ENCODE measurements around the gene NLRC3. TPM values are rescaled to one million over a fixed set of nuclear protein-coding genes. Genes with fewer than 3 reads are reported as not detected.

The NLRC3 gene
- total RNA-seq (2022; extraction: Qiagen RNA extraction; ENCODE audit: low read depth): 0.04 to 0.05 TPM in 2 of 5 replicates, not detected in the others

GRCh38 chr16:3577302-3577752 is at the start of gene NLRC3:
Gene NLRC3, minus strand, starts transcription at chr16:3577403. Its CDS starts 12,367 bp downstream, at chr16:3565036.

GRCh38 chr16:3611146-3611975 is 34.2 kb upstream of the NLRC3 start, which contains the start of gene SLX4:
Gene SLX4, minus strand, starts transcription at chr16:3611606. Its CDS starts 2,642 bp downstream, at chr16:3608964.

GRCh38 chr16:3495176-3495575 is 82.0 kb downstream of the NLRC3 start, which contains the start of gene C16orf90:
Gene C16orf90, minus strand, starts transcription at chr16:3495489. Its CDS starts 68 bp downstream, at chr16:3495421.

Other genes starting within 250 kb of the NLRC3 start
- gene OR2C1, start 221.5 kb downstream of the NLRC3 start, total RNA-seq (2022; extraction: Qiagen RNA extraction; ENCODE audit: low read depth): not detected in 5 replicates
- 10.1 to 16.8 TPM (median 15.4 TPM) in 5 replicates for gene ZSCAN32, start 176.4 kb downstream of the NLRC3 start, total RNA-seq (2022; extraction: Qiagen RNA extraction; ENCODE audit: low read depth)
- 12.6 to 18.1 TPM (median 13.9 TPM) in 5 replicates for gene ZNF174, start 176.2 kb downstream of the NLRC3 start, total RNA-seq (2022; extraction: Qiagen RNA extraction; ENCODE audit: low read depth)
- 0.85 to 1.3 TPM (median 0.95 TPM) in 5 replicates for gene ZNF597, start 133.9 kb downstream of the NLRC3 start, total RNA-seq (2022; extraction: Qiagen RNA extraction; ENCODE audit: low read depth)
- gene NAA60, start 133.7 kb downstream of the NLRC3 start, total RNA-seq (2022; extraction: Qiagen RNA extraction; ENCODE audit: low read depth): 42.9 to 53.5 TPM (median 52.2 TPM) in 5 replicates
- not detected in 5 replicates for gene C16orf90, start 81.9 kb downstream of the NLRC3 start, total RNA-seq (2022; extraction: Qiagen RNA extraction; ENCODE audit: low read depth)
- gene CLUAP1, start 76.4 kb downstream of the NLRC3 start, total RNA-seq (2022; extraction: Qiagen RNA extraction; ENCODE audit: low read depth): 20.3 to 25.3 TPM (median 21.7 TPM) in 5 replicates
- gene SLX4, start 34.2 kb upstream of the NLRC3 start, total RNA-seq (2022; extraction: Qiagen RNA extraction; ENCODE audit: low read depth): 3.1 to 5.8 TPM (median 5.6 TPM) in 5 replicates
- 0.90 to 4.3 TPM (median 4.2 TPM) in 5 replicates for gene DNASE1, start 77.3 kb upstream of the NLRC3 start, total RNA-seq (2022; extraction: Qiagen RNA extraction; ENCODE audit: low read depth)
- 98.4 to 147 TPM (median 136 TPM) in 5 replicates for gene TRAP1, start 140.1 kb upstream of the NLRC3 start, total RNA-seq (2022; extraction: Qiagen RNA extraction; ENCODE audit: low read depth)